ENCODE results near the gene C11orf52.
"Not testable (repeated sequence)": the region's sequence is repeated elsewhere in the genome, so short reads cannot be mapped to it uniquely, and the experiment has no call there.

Gene C11orf52

DNA sequence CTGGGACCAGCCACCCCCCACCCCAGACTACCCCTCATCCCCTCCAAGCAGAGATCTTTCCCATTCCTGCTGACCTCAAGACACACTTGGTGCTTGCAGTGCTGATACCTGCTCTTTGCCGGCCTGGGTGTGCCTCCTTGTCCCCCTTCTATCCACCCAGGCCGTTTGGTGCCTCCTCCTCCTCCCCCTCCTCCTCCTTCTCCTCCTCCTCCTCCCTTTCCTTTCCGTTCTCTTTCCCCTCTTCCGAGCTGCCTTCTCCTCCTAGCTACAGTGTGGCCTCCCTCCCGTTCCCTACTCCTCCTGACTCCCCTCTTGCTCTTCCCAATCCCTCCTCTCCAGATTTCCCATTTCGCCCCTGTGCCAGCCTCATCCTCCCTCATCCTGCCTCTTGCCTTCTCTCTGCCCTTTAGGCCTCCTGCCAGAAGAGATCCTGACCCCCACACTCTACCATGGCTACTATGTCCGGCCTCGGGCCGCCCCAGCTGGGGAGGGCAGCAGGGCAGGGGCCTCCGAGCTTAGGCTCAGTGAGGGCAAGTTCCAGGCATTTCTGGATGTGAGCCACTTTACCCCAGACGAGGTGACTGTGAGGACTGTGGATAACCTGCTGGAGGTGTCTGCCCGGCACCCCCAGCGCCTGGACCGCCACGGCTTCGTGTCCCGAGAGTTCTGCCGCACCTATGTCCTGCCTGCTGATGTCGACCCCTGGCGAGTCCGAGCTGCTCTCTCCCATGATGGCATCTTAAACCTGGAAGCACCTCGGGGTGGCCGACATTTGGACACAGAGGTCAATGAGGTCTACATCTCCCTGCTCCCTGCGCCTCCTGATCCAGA lies 5.5 kb upstream of the C11orf52 start:
- DNase-seq (ENCODE audit: low read depth in 3 of 3): no peak

DNA sequence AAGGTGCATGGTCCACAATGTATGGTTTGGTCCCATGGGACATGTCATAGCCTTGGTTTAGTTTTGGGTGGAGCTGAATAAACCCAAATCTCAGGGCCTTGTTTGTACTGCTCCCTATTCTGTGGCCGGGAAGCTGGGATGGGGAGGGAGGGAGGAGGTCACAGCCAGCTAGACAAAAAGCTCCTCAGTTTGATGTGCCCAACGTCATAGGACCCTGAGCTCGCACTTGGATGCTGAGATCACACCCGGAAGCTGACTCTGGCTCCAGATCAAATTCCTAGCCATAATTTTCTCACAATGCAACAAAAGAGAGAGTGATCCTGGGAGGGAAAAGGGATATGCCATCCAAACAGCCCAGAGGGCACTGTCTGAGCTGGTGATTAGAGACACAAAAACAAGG lies 4.7 kb upstream of the C11orf52 start:
- no peak for DNase-seq (ENCODE audit: low read depth in 3 of 3)

DNA sequence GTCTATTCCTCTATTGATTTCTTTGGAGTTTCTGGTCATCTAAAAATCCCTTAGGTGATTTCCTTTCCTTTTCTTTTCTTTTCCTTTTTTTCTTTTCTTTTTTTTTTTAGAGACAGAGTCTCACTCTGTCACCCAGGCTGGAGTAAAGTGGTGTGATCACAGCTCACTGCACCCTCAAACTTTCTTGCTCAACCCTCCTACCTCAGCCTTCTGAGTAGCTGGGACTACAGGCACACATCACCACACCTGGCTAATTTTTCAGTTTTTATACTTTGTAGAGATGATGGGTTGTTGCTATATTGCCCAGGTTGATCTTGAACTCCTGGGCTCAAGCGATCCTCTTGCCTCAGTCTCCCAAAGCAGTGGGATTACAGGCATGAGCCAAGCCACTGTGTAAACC lies 1.9 kb upstream of the C11orf52 start:
- no peak for DNase-seq (ENCODE audit: low read depth in 3 of 3)

DNA sequence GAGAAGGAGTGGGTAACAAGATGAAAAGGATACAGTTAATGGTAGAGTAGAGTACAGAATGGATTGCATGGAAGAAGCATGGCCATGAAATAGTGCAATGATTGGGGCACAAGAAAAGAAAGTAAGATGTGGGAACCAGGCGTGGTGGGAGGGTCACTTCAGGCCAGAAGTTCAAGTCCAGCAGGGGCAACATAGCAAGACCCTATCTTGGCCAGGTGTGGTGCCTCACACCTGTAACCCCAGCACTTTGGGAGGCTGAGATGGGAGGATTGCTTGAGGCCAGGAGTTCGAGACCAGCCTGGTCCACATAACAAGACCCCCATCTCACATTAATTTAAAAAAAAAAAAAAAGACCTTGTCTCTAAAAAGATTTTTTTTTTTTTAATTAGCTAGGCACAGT lies 1.4 kb upstream of the C11orf52 start:
- no peak for DNase-seq (ENCODE audit: low read depth in 3 of 3)

DNA sequence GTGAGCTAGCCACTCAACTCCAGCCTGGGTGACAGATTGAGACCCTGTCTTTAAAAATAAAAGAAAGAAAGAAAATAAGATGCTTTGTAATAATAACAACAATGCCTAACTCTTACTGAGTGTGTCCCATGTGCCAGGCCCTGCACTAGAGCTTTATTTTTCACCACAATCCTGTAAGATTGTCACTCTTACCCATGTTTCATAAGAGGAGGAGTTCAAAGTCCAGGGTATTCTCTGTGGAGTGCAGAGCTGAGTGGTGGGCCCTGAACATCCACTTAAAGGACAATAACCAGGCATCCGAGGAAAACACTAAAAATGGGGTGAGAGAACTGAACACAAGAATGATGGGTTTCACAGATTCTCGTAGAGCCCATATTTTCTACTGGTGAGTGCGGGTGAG lies 925 bp upstream of the C11orf52 start:
- no peak for DNase-seq (ENCODE audit: low read depth in 3 of 3)

DNA sequence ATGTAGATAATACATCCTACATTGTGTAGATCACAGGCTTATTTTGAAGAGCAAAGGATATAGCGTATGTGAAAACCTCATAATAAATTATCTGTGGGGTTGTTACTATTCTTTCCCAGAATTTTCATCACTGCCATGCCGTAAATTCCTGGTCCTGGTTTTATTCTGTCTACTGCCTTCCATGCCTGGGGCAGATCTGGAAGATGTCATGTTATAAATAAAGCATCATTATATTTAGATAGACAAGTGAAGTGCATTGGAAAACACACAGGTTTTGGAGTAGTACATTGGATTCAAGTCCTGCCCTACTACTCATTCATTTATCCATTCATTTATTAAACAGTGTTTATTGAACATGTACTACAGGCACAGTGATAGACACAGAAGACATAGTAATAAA lies 2.2 kb downstream of the C11orf52 start:
- no peak for DNase-seq (ENCODE audit: low read depth in 3 of 3)

DNA sequence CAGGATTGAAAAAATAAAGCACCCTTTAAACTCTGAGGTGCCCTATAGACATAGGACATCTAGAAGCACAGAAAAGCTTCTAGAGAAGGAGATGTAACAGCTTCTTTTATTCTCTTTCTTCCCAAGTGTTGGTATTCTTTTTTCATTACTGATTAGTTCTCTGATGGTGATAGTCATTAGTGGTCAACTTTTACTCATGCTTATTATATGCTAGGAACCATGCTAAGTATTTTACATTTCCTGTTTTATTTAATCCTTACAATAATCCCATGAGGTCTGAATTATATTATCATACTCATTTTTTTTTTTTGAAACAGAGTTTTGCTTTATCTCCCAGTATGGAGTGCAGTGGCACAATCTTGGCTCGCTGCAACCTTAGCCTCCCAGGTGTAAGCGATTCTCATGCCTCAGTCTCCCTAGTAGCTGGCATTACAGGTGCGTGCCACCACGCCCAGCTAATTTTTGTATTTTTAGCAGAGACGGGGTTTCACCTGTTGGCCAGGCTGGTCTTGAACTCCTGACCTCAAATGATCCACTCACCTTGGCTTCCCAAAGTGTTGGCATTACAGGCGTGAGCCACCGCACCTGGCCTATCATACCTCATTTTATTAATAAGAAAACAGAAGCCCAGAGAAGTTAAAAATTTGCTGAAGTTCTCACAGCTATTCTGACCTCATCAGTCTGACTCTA lies 3.0 kb downstream of the C11orf52 start:
- no peak for DNase-seq (ENCODE audit: low read depth in 3 of 3)

DNA sequence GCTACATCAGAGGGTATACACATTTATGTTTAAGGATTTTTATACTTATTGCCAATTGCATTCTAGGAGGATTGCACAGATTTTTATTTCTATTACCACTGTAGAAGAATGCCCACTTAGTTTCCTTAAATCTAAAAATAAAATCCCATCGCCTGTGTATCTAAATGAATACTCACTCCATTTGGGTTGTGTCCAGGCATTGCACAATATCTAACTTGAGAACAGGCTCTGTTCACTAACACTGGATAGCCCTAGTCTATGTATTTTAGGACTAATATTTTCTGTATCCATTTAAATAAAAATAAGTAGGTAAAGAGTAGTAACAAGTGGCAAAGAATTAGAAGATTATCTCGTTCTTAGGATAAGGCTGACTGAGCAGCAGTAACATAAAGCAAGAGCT lies 4.1 kb downstream of the C11orf52 start:
- DNase-seq (ENCODE audit: low read depth in 3 of 3): no peak

DNA sequence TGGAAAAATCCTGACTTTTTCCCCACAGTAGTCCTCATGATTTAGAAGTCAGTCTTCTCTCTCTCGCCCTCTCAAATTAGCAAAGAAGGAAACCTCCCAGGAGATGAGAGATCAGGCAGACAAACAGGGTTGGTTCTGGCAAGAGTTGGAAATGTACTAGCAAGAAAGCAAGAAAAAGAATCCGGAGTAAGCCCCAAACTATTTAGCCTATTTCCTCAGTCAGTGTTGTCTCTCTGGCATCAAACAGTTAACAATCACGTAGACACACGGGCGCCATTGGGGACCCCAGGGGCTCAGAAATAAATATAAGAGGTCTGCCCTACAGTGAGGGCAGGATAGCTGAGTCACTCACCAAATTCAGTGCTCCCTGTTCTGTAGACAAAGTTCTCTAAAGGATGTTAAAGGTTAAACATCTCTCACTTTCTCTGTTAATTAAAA lies 4.7 kb downstream of the C11orf52 start:
- DNase-seq (ENCODE audit: low read depth in 3 of 3): no peak

DNA sequence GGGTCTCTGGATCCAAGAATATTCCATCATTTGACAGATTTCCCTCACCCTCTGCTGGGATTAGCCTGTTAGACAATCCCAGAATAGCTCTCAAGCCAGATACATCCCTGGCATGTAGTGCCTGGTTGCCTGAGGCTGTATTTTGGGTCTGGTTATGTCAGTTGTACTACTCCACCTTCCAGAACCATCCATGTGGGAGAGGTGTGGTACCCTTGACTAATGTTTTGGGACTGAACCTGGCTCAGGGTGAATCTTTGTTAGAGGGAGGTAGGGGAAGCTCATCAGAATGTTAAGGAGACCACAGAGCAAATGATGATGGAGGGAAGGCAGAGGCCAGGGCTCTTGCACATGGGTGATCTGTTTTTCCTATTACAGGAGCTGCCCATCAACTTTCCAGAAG lies 5.2 kb downstream of the C11orf52 start:
- no peak for DNase-seq (ENCODE audit: low read depth in 3 of 3)

DNA sequence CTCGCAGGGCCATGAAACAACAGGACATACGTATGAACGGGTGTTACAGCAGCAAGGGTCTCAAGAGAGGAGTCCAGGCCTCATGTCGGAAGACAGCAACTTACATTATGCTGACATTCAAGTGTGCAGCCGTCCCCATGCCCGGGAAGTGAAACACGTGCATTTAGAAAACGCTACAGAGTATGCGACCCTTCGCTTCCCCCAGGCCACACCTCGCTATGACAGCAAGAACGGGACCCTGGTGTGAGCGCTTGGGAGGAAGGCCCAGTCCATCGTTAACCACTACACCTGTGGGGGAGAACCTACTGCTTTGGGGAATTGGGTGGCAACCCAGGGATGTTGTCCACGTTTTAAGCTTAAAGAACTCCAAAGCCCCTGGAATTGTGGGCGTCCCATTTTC lies 7.2 kb downstream of the C11orf52 start:
- DNase-seq (ENCODE audit: low read depth in 3 of 3): no peak

DNA sequence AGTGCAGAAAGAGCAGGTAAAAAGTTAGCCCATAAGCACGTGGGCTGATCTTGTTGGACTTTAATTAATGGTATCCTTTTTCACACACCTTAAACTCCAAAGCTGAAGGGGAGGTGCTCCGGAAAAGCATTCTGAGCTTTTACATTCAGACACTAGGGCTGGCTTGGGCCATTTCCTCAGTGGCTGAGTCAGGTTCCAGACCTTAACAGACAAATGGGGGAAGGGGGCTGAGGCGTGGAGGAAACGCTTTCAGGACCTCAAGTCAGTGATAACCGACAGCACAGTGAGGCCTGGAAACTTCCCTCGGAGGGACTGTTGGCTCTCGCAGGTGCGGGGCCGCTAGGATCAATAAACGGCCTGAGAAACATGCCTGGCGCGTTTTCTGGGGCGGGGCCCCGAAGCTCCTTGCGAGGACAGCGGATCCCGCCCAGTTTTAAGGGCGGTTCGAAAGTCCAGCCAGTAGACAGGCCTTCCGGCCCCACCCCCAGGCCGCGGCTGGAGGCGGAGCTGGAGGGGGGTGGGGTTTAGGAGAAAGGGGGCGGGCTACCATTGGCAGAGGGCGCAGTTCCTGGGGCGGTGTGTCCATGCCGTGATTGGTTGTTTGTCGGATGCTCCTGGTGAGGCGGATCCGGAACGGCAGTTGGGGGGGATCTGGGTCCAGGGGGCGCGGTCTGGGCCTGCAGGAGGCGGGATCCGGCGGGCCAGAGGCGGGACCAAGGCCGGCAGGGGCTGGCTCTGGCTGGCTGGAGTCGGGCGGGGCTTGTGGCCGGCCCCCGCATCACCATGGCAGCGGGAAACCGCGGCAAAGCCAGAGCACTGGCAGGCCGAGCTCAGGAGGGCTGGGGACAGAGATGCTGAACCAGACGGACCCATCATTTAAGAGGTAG lies 8.0 kb downstream of the C11orf52 start:
- DNase-seq (ENCODE audit: low read depth in 3 of 3): peak; percentile 86 to 93 (median 91)

DNA sequence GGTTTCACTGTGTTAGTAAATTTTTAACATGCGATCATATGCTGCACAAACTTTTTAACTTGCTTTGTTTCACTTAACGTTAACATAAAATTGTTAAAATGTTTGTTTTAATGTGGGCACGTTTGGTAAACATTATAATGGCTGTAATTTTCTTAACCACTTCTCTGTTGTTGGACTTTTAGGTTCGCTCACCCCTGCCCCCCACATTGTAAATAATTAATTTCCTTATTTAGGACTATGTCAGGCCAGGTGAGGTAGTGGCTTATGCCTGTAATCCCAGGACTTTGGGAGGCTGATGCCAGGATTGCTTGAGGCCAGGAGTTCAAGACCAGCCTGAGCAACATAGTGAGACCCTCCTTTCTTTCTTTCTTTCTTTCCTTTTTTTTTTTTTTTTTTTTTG lies 11.8 kb downstream of the C11orf52 start:
- no peak for DNase-seq (ENCODE audit: low read depth in 3 of 3)

DNA sequence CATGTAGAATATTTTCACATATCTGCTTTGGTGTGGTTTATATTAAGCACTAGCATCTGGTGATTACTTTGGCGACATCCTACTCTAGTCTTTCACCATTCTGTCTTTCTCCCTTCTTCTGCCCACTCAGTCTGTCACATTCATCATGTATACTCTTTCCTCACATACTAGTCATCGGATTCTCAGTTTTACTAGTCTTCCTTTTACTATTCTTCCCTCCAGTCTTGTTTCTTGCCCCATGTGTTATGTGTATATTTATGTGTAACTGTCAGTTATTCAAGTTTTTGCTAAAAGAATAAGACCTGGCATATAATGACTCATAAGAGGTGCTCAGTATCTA lies 13.9 kb downstream of the C11orf52 start:
- no peak for DNase-seq (ENCODE audit: low read depth in 3 of 3)

DNA sequence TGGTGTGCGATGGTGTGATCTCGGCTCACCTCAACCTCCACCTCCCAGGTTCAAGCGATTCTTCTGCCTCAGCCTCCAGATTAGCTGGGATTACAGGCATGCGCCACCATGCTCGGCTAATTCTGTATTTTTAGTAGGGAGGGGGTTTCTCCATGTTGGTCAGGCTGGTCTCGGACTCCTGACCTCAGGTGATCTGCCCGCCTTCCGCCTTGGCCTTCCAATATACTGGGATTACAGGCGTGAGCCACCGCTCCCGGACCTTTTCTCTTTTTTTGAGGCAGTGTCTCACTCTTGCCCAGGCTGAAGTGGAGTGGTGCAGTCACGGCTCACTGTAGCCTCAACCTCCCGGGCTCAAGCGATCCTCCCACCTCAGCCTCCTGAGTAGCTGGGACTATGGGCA lies 14.5 kb downstream of the C11orf52 start:
- not testable (repeated sequence) for DNase-seq (ENCODE audit: low read depth in 3 of 3)

DNA sequence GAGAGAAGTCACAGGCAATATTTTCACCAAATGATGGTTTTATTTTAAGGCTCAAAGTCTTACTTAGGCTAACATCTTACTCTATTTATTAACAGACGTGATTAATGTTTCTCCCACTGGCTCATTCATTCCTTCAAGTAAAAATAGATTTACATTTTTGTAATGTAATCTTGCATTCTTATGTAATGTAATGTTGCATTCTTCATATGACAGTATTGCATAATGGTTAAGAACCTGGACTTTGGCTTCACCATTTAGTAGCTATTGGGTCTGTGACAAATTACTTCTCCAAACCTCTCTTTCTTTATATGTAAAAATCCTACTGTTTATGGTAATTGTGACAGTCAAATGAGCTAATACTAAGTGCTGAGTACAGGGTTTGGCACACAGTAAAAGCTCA lies 15.2 kb downstream of the C11orf52 start:
- DNase-seq (ENCODE audit: low read depth in 3 of 3): no peak

DNA sequence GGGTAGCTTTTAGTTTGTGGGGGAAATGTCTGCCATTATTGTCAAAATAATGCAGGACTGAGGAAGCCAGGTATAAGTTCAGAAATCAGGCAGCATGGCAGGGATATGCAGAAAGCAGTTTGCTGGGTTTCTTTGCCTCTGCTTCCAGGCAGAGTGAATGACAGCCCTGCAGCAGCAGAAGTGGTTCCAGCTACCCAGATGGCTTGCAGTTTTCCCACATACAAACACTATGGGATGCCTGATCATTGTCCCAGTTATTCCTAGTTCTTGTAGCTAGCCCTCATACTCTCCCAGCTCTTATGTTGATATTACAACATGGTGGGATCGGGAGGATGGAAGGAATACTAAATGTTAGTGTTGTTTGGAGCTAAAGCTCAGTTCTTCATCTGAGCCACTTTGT lies 15.6 kb downstream of the C11orf52 start:
- no peak for DNase-seq (ENCODE audit: low read depth in 3 of 3)

DNA sequence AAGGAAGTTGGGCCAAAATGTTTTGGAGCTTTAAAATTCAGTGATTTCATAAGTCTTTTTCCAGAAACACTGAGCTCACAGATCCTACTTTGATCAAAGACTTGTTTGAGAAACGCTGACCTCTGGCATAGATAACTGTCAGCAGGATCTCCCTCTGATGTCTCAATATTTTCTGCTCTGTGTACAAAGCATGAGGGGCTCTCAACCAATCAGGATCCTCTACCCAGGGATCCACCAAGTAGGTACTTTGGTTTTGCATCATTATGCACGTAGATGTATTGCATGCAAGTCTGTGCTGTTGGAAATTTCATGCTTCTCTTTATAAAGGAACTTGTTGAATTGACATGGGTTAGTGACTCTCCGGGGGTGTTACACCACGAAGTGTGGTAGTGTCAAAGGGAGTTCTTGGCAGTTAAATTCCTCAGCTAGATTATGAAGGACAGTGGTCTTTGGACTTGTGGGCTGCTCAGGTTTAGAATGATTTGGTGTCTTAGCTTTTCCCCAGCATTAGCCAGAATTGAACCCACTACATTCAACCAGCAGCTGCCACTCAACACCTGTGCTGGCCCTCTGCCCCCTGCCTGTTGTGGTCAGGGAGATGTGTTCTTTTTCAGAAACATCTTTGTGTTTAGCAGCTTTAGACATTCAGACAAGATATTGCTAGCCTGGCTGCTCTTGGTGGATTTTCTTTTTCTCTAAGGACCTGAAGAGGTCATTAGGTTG lies 16.8 kb downstream of the C11orf52 start:
- no peak for DNase-seq (ENCODE audit: low read depth in 3 of 3)

DNA sequence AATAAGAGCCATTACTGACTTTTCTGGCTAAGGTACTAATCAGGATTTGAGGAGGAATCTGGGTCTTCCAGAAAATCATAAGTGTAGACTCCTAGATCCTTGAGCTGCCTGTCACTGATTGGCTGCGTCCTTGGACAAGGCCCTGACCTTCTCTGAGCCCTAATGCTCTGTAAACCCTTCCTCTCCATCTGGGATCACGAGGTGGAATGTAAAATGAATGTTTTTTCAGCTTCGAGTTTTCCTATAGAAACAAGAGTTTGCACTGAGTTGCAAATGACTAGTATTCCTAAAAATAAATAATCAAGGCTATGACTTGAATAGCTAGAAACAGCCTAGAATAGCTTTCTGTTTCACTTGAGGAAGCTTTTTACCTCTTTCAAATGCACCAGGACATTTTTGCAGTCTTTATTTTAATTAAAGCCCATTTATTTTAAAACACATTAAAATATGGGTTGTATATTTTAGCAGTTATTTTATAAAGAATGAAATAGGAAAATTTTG lies 17.4 kb downstream of the C11orf52 start:
- DNase-seq (ENCODE audit: low read depth in 3 of 3): no peak

DNA sequence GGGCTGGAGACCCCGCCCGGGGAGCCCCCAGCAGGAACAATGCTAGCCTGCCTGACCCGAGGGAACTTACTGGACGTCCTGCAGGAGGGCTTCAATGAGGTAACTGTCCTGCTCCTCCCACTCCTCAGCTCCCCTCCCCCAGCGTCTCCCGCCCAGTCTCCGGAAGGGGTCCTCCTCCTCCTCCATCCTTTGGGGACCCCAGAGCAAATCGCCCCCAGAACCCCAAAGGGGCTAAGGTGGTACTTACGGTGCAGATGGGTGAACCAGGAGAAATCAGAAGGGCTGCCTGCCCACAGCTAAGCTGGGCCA lies 18.7 kb downstream of the C11orf52 start:
- no peak for DNase-seq (ENCODE audit: low read depth in 3 of 3)

DNA sequence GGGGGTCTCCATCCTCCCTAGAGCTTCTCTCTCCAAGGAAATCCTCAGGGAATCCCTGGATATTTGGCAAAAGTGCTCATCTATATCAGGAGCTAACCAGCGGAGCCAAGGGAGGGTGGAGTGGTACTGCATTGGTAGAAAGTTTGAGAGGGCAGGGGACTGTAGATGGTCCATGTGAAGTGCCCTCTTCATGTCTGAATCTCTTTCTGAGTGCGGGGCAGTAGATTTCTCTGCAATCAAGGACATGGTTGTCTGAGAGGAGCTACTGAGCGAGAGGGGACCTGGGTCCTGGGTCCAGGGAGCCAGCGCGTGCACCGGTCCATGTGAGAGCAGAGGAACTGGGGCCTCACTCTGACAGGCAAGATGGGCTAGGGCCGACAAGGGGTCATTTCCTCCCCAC lies 19.1 kb downstream of the C11orf52 start:
- no peak for DNase-seq (ENCODE audit: low read depth in 3 of 3)

DNA sequence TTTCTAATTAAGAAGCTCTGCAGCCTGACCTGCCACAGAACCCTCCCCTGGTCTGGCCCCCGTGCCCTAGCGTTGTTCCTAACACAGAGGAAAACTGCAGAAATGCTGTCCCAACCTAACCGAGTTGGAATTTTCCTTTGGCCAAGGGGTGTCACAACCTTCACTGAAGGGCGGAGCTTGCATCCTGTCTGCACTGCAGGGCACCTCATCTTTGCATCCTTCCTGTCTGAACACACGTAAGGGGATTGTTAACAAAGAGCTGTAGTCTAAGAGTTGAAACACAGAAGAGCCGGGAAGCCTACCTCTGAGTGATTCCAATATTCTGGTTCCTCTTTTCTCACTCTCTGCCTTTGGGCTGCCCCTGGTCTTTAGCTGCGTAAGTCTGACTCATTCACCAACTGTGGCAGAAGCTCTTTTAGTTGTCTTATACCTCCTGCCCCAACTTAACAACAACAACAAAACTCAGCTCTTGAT lies 20.0 kb downstream of the C11orf52 start:
- DNase-seq (ENCODE audit: low read depth in 3 of 3): peak in 1 of 3 donors; percentile 28

All from stimulated activated CD4-positive, alpha-beta T cell treated with anti-CD3 and anti-CD28 coated beads, TNF-alpha, amount 100 ng/mL, for 48 hours (primary cell).